Measurements from ENCODE around the gene MEAF6.

The MEAF6 gene

GRCh38 chr1:37468037-37468436, 46.5 kb downstream of the MEAF6 start:
- ChIA-PET CTCF (interaction anchor here (0.7 to 0.9 kb wide), 2 partner anchors 13 to 19 kb away, joined by 4 to 5 read pairs; no protein-coding TSS in a partner anchor), POLR2A (no interaction called here)
- DNase-seq (ENCODE audit: extremely low spot score): no peak
- TF ChIP-seq ZNF384 (IDR thresholded peaks at IDR 0.05) (no peak), LEF1 (IDR thresholded peaks at IDR 0.05; ENCODE audit: borderline replicate concordance) (no peak), FOXK2 (IDR thresholded peaks at IDR 0.05) (no peak), PKNOX1 (IDR thresholded peaks at IDR 0.05) (no peak), BHLHE40 (IDR thresholded peaks at IDR 0.05; ENCODE audit: borderline replicate concordance) (no peak), CTBP1 (IDR thresholded peaks at IDR 0.05; ENCODE audit: borderline replicate concordance) (no peak), L3MBTL2 (conservative IDR thresholded peaks at IDR 0.05) (no peak), FOXA1 (IDR thresholded peaks at IDR 0.05) (no peak), FOXM1 (IDR thresholded peaks at IDR 0.05; ENCODE audit: borderline replicate concordance) (no peak)

- TF ChIP-seq NFRKB (IDR thresholded peaks at IDR 0.05): no peak
- TF ChIP-seq SP1 (IDR thresholded peaks at IDR 0.05): no peak
- TF ChIP-seq HDGF (IDR thresholded peaks at IDR 0.05; ENCODE audit: borderline replicate concordance): no peak
- TF ChIP-seq SUZ12 (IDR thresholded peaks at IDR 0.05): no peak
- no peak for TF ChIP-seq LEF1 (IDR thresholded peaks at IDR 0.05; ENCODE audit: borderline replicate concordance)
- TF ChIP-seq FOXK2 (IDR thresholded peaks at IDR 0.05): no peak
- no peak for TF ChIP-seq TARDBP (IDR thresholded peaks at IDR 0.05)
- no peak for TF ChIP-seq FOXA1 (IDR thresholded peaks at IDR 0.05)
- no peak for TF ChIP-seq PKNOX1 (IDR thresholded peaks at IDR 0.05)
- no peak for TF ChIP-seq FOXM1 (IDR thresholded peaks at IDR 0.05; ENCODE audit: borderline replicate concordance)
- TF ChIP-seq ELF4 (IDR thresholded peaks at IDR 0.05): no peak
- TF ChIP-seq ZNF384 (IDR thresholded peaks at IDR 0.05): no peak
- ChIA-PET POLR2A (interaction anchor here (0.7 to 1.4 kb wide), 3 partner anchors 8 to 49 kb away, joined by 3 to 5 read pairs (median 5); partner anchors contain the start of genes MEAF6 and ZC3H12A), CTCF (interaction anchor here (0.8 to 1.4 kb wide), 2 partner anchors 10 to 22 kb away, joined by 3 to 5 read pairs; no protein-coding TSS in a partner anchor)
- DNase-seq (ENCODE audit: extremely low spot score): no peak
Measured at GRCh38 chr1:37465593-37466517, 48.7 kb downstream of the MEAF6 start.

GRCh38 chr1:37464443-37464842, 50.1 kb downstream of the MEAF6 start:
- ChIA-PET POLR2A (interaction anchor here (1.3 kb wide), 1 partner anchor 10 kb away, joined by 4 read pairs; the partner anchor contains the start of gene ZC3H12A), CTCF (no interaction called here)
- no peak for DNase-seq (ENCODE audit: extremely low spot score)
- TF ChIP-seq BHLHE40 (IDR thresholded peaks at IDR 0.05; ENCODE audit: borderline replicate concordance) (no peak), ELF4 (IDR thresholded peaks at IDR 0.05) (no peak), FOXA1 (IDR thresholded peaks at IDR 0.05) (no peak), ARNT (IDR thresholded peaks at IDR 0.05) (no peak), CTBP1 (IDR thresholded peaks at IDR 0.05; ENCODE audit: borderline replicate concordance) (no peak), FOXK2 (IDR thresholded peaks at IDR 0.05) (no peak), SUZ12 (IDR thresholded peaks at IDR 0.05) (no peak), PKNOX1 (IDR thresholded peaks at IDR 0.05) (no peak)

GRCh38 chr1:37461698-37462436, 52.7 kb downstream of the MEAF6 start:
- no peak for DNase-seq (ENCODE audit: extremely low spot score)
- ChIA-PET CTCF (no interaction called here), POLR2A (interaction anchor here (0.6 to 1.0 kb wide), 2 partner anchors 13 to 22 kb away, joined by 3 read pairs; no protein-coding TSS in a partner anchor)
- TF ChIP-seq FOXM1 (IDR thresholded peaks at IDR 0.05; ENCODE audit: borderline replicate concordance): no peak
- no peak for TF ChIP-seq PKNOX1 (IDR thresholded peaks at IDR 0.05)
- no peak for TF ChIP-seq NFRKB (IDR thresholded peaks at IDR 0.05)
- no peak for TF ChIP-seq SUZ12 (IDR thresholded peaks at IDR 0.05)
- TF ChIP-seq FOXK2 (IDR thresholded peaks at IDR 0.05): no peak
- TF ChIP-seq ARNT (IDR thresholded peaks at IDR 0.05): no peak
- TF ChIP-seq FOXA1 (IDR thresholded peaks at IDR 0.05): no peak
- TF ChIP-seq ELF4 (IDR thresholded peaks at IDR 0.05): no peak
- TF ChIP-seq SP1 (IDR thresholded peaks at IDR 0.05): no peak
- TF ChIP-seq LEF1 (IDR thresholded peaks at IDR 0.05; ENCODE audit: borderline replicate concordance): no peak
- no peak for TF ChIP-seq BHLHE40 (IDR thresholded peaks at IDR 0.05; ENCODE audit: borderline replicate concordance)
- no peak for TF ChIP-seq ZNF384 (IDR thresholded peaks at IDR 0.05)

- DNase-seq (ENCODE audit: extremely low spot score): no peak
- no peak for TF ChIP-seq FOXK2 (IDR thresholded peaks at IDR 0.05)
- no peak for TF ChIP-seq FOXA1 (IDR thresholded peaks at IDR 0.05)
- no peak for TF ChIP-seq CTBP1 (IDR thresholded peaks at IDR 0.05; ENCODE audit: borderline replicate concordance)
- TF ChIP-seq ZNF384 (IDR thresholded peaks at IDR 0.05): no peak
- TF ChIP-seq SUZ12 (IDR thresholded peaks at IDR 0.05): no peak
- TF ChIP-seq NFRKB (IDR thresholded peaks at IDR 0.05): no peak
- no peak for TF ChIP-seq BHLHE40 (IDR thresholded peaks at IDR 0.05; ENCODE audit: borderline replicate concordance)
- no peak for TF ChIP-seq LEF1 (IDR thresholded peaks at IDR 0.05; ENCODE audit: borderline replicate concordance)
- TF ChIP-seq TARDBP (IDR thresholded peaks at IDR 0.05): no peak
- no peak for TF ChIP-seq FOXM1 (IDR thresholded peaks at IDR 0.05; ENCODE audit: borderline replicate concordance)
- no peak for TF ChIP-seq SP1 (IDR thresholded peaks at IDR 0.05)
- no peak for TF ChIP-seq PKNOX1 (IDR thresholded peaks at IDR 0.05)
- TF ChIP-seq ARNT (IDR thresholded peaks at IDR 0.05): no peak
- TF ChIP-seq ELF4 (IDR thresholded peaks at IDR 0.05): no peak
- no peak for TF ChIP-seq L3MBTL2 (conservative IDR thresholded peaks at IDR 0.05)
- TF ChIP-seq HDGF (IDR thresholded peaks at IDR 0.05; ENCODE audit: borderline replicate concordance): no peak
- ChIA-PET POLR2A (no interaction called here), CTCF (interaction anchor here (3.0 kb wide), 1 partner anchor 29 kb away, joined by 11 read pairs; no protein-coding TSS in a partner anchor)
Measured at GRCh38 chr1:37458551-37458950, 56.0 kb downstream of the MEAF6 start.
